ENCODE data around the gene SMC5.
"Not testable (repeated sequence)": the region's sequence is repeated elsewhere in the genome, so short reads cannot be mapped to it uniquely, and the experiment has no call there.

The SMC5 gene

DNA sequence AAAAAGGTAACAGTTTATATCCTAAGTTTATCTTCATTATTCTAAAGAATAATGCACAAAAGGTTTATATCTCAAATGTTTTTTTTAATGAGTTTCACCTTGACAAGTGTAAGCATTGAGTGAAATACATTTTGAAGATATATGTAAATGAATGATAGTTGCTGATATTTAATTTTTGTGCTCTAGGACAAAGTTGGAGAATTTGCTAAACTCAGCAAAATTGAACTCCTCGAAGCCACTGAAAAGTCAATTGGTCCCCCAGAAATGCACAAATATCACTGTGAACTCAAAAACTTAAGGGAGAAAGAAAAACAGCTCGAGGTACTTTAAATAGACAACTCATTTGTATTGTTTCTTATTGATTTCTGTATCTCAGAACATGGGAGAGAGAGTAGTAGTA lies 19.5 kb downstream of the SMC5 start:
- no peak for DNase-seq

- no peak for DNase-seq
Observed at GRCh38 chr9:70283848-70284247, 25.1 kb downstream of the SMC5 start.

GRCh38 chr9:70285246-70285645 lies 26.5 kb downstream of the SMC5 start:
- DNase-seq: no peak

GRCh38 chr9:70285981-70286598 lies 27.3 kb downstream of the SMC5 start:
- no peak for DNase-seq

DNA sequence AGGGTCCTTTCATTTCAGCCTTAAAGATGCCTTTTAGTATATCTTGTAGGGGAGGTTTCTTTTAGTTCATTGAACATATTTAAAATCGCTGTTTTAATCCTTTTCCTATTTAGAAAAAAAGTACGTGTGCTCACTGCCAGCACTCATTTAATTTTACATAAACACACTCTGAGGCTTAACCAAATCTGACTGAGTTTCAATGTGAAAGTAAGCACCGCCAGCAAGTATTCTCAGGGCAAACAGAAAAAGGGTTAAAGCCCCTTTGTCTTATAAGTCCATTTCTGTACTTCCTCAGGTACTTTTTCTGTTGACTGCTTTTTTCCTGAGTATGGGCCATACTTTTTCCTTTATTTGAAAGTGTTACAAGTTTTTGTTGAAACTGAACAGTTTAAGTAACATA lies 31.8 kb downstream of the SMC5 start:
- no peak for DNase-seq

DNA sequence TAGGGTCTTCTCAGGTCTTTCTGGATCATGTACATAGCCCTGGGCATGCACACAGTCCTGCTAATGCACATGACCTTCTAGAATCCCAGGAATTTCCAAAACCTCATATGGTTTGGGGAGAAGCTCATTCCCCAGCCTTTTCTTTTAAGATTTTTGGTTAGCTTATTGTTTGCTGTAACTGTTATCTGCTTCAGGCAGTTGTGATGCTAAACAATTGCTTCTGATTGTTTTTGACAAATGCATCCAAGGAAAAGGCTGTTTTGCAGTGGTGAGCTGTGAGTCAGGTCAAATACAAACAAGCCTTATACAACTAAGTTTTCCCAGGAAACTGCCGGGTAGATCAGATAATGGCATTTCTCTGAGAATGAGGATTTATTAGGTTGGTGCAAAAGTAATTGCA lies 32.7 kb downstream of the SMC5 start:
- no peak for DNase-seq

DNA sequence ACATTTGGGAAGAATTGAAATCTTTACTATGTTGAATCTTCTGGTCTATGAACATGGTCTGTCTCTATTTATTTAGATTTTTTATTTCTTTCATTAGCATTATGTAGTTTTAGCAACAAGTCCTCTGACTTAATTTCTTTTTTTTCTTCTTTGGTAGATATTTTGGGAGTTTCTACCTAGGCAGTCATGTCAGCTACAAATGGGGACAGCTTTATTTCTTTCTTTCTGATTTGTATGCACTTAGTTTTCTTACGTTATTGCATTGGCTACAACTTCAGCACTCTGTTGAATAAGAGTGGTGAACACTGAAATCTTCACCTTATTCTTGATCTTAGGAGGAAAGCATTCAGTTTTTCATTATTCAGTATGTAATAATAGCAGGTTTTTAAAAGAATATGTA lies 33.5 kb downstream of the SMC5 start:
- no peak for DNase-seq

- no peak for DNase-seq
Observed at GRCh38 chr9:70293214-70293613, 34.4 kb downstream of the SMC5 start.

- no peak for DNase-seq
Observed at GRCh38 chr9:70297141-70297540, 38.4 kb downstream of the SMC5 start.

DNA sequence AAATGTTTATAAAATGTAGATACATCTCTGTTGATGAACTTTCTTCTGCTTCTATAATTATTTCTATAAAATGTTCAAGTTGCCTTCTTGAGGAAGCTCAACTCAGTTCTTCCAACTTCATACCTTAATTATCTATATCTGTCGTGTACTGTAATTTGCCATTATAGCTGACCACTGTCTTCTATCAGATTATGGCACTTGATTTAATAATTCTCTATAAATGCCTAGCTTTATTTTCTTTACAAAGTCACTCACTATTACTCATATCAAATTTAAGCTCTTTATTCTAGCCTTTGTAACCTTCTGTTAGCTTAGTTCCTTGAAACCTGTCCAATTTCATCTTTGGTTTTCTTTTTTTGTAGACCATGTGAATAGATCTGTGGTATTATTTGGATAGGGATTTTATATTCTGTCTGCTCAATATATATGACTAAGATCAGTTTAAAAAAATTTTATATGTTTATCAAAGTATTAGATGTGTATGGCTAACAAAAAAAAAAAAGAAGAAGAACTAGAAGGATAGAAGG lies 39.5 kb downstream of the SMC5 start:
- DNase-seq: no peak

DNA sequence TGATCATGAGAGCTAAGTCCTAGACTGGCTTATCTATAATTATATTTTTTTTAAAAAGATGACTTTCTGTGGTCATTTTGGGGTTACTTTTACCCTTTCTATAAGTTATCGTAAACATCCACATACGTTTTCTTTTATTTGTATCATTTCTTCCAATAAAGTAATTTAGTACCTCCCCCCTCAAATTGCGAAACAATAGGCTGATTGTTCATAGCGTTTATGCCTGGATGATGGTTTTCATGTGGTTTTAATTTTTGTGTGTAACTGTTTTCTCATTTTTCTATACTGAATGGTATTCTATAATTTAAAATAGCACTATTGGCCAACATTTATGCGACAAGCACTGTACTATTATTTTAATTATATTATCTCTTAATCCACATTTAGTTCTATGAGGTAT lies 44.5 kb downstream of the SMC5 start:
- no peak for DNase-seq

- DNase-seq: no peak
Observed at GRCh38 chr9:70304810-70305209, 46.0 kb downstream of the SMC5 start.

DNA sequence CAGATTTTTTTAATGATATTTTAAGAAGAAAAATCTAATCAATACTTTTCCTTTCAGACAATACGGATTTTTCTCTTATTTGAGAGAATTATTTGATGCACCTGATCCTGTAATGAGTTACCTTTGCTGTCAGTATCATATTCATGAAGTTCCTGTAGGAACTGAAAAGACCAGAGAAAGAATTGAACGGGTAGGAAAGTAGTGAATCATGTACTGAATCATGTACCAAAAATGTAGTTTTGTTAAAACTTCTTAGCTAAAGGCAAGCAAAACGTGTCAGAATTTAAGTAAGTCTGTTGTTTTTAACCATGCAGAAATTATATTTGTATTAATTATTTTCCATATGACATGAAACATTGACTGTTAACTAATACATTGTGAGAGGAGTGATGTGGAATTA lies 56.6 kb downstream of the SMC5 start:
- DNase-seq: no peak

DNA sequence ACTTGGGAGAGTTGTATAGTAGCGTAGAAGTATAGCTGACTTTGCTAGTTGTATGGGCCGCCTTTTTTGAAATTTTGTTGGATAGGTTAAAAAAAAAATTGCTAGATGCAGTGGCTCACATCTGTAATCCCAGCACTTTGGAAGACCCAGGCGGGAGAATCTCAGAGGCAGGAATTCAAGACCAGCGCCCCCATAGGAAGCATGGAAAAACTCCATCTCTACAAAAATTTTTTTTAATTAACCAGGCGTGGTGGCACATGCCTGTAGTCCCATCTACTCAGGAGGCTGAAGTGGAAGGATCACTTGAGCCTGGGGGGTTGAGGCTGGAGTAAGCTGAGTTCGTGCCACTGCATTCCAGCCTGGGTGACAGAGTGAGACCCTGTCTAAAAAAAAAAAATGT lies 59.2 kb downstream of the SMC5 start:
- no peak for DNase-seq

- no peak for DNase-seq
Observed at GRCh38 chr9:70322096-70322495, 63.3 kb downstream of the SMC5 start.

DNA sequence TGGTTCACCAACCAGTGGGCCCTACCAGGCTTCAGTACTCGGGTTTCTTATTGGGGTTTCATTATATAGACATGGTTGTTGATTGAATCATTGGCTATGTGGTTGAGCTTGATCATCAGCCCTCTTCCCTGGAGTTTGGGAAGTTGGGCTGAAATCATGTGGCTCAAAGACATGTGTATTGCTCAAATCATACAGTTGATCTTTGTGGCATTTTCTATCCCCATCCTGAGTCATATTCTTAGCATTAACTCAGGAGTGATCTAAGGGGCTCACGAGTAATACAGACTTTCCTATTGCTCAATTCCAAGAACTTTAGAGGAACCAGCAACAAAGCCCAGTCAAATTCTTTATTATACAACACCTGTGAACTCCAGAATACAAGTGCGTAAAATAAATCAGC lies 66.2 kb downstream of the SMC5 start:
- DNase-seq: no peak

GRCh38 chr9:70328625-70329024 lies 69.8 kb downstream of the SMC5 start:
- not testable (repeated sequence) for DNase-seq

DNA sequence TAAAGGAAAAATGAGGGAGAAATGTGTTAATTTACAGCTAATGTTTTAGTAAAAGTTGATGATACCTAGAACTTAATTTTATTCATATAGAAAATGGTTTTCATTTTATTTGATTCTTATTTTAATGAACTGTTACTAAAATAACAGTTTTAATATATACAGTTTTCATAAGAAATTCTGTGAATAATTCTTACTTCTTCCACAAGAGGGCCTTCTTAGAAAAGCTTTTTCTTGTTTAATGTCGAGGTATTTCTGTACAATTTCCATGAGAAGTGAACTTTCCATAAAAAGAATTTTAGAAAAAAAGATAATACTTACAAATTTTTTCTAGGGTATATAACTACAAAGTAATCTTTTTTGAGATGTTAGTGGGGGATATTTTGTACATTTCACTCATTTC lies 81.8 kb downstream of the SMC5 start:
- DNase-seq: peak; percentile 2

GRCh38 chr9:70347046-70347445 lies 88.3 kb downstream of the SMC5 start:
- DNase-seq: no peak

DNA sequence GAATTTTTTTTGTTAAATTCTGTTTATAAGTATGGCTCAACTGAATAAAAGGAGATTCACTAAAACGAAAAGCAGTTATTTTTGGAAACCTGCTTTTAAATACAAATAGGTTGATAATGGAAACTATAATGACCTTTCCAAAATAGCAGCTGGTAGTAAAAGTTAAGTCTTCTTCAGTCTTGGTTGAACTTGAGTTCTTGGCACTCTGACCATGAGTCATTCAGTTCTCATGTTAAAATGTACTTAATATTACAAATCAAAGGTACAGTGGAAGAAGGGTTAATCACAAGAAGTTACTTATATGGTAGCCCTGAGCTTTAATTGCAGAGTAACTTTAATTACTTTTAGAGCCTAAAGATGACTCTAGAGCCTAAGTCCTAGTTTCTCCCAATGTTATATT lies 93.6 kb downstream of the SMC5 start:
- DNase-seq: no peak

DNA sequence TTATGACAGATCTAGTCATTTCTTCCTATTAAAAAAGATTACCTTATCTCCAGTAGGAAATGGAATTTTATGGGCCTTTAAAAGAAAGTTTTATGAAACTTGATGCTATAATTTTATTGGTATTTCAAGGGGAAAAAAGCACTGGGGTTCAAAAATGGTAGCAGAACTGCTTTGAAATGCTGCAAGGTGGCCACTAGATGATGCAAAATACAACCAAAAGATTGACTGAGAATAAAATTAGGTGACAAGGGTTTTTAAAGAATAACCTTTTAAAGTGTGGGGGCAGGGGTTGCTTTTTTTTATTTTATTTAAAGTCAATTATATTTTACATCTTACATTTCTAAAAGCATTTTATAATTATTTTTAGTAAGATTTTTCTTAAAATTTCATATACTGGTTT lies 94.0 kb downstream of the SMC5 start:
- no peak for DNase-seq

- no peak for DNase-seq
Observed at GRCh38 chr9:70355801-70356200, 97.0 kb downstream of the SMC5 start.

DNA sequence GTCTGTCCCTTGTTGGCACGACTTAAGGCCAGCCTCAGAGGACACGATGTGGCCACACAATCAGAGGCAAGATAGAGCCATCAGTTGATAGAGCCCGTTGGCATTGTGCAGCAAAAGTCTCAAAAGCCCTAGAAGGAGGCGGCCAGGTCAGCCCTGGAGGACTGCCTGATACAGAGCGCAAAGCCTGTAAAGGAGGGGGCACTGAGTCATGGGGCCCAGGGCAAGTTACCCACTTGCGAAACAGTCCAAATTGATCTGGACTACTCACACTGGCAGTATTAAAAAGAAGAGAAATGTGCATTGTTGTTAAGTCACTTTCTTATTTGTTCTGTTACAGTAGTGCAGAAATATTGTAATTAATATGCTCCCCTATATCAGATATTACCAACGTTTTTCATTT lies 104.2 kb downstream of the SMC5 start:
- no peak for DNase-seq

DNA sequence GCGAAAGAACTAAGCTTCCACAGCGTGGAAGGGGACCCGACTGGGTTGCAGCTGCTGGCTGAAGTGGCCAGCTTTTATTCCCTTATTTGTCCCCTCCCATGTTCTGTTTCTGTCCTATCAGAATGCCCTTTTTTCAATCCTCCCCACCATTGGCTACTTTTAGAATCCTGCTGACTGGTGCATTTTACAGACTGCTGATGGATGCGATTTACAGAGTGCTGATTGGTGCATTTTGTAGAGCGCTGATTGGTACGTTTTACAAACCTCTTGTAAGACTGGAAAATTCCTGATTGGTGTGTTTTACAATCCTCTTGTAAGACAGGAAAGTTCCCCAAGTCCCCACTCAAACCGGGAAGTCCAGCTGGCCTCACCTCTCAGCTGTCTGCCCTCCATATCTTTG lies 105.0 kb downstream of the SMC5 start:
- DNase-seq: no peak

DNA sequence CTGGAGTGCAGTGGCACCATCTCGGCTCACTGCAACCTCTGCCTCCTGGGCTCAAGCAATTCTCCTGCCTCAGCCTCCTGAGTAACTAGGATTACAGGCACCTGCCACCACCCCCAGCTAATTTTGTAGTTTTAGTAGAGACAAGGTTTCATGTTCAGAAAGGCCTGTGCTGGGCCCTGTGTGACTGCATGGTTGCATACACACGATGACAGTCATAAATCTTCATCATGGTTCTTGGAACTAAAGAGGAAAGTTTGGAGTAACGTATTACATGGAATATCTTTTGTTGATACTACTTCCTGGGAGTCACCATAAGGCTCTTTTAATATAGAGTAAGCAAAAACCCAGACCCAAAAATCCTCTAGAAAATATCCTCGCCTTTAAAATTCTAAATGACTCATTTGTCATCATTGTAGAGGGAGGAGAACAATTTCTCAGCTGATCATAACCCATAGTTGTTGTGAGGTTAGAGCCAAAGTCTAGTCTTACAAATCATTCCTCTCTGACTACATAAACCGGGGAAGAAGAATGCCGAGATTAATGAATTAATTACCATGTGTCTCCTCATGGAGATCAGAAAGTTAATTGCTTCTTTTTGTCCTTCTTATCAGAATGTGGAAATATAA lies 108.6 kb downstream of the SMC5 start:
- DNase-seq: no peak

All from NCI-H1105 treated with DMSO at 0.1 percent for 48 hours (cell line).